ENCODE data around the gene PRKAR1A.

The PRKAR1A gene

DNA sequence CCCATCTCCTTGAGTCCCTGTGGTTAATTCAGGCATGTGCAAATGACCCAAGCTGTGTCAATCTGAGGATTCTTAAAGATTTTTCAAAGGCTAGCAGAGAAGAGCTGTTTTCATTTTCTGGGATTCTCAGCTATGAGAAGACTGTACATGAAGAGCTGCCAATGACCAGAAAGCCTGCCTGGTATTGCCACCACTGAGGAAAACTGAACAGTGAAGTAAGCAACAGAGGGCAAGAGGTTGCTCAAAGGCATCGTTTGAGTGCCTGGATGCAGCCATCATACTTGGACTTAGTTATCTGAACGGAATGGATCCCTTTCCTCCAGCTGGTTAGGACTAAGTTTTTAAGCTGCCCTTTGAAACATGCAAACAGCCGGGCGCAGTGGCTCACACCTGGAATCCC, 50.5 kb downstream of the PRKAR1A start:
- H3K27me3 ChIP-seq (ENCODE audit: low read length) = no peaks in the 10 kb centered on the region
- TF ChIP-seq, protein P1, sequence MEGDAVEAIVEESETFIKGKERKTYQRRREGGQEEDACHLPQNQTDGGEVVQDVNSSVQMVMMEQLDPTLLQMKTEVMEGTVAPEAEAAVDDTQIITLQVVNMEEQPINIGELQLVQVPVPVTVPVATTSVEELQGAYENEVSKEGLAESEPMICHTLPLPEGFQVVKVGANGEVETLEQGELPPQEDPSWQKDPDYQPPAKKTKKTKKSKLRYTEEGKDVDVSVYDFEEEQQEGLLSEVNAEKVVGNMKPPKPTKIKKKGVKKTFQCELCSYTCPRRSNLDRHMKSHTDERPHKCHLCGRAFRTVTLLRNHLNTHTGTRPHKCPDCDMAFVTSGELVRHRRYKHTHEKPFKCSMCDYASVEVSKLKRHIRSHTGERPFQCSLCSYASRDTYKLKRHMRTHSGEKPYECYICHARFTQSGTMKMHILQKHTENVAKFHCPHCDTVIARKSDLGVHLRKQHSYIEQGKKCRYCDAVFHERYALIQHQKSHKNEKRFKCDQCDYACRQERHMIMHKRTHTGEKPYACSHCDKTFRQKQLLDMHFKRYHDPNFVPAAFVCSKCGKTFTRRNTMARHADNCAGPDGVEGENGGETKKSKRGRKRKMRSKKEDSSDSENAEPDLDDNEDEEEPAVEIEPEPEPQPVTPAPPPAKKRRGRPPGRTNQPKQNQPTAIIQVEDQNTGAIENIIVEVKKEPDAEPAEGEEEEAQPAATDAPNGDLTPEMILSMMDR (IDR thresholded peaks at IDR 0.05; ENCODE audit: insufficient read depth, low read length, poor library complexity, severe bottlenecking) = no peak
- no peak for TF ChIP-seq EZH2phosphoT487 (conservative IDR thresholded peaks at IDR 0.05; ENCODE audit: low read length)
- H4K20me1 ChIP-seq (ENCODE audit: low read depth, low read length) = no peaks in the 10 kb centered on the region
- H3F3A ChIP-seq (ENCODE audit: insufficient read depth) = no peaks in the 10 kb centered on the region
- no peak overlapping the region for H3K27ac ChIP-seq (ENCODE audit: low read depth, low read length)
- no peak overlapping the region for H3K9ac ChIP-seq (ENCODE audit: low read length)
- H3K9me2 ChIP-seq (replicated peaks; ENCODE audit: insufficient read depth, low read length) = no peaks in the 10 kb centered on the region
- H3K4me2 ChIP-seq (ENCODE audit: low read depth, low read length, poor library complexity, severe bottlenecking) = no peak overlapping the region
- no peaks in the 10 kb centered on the region for H3K36me3 ChIP-seq (ENCODE audit: low read length)
- no peak overlapping the region for H2AFZ ChIP-seq (ENCODE audit: low read depth, low read length, severe bottlenecking)
- no peaks in the 10 kb centered on the region for H3K79me2 ChIP-seq (ENCODE audit: insufficient read depth, low read length)
- no peaks in the 10 kb centered on the region for H3K9me3 ChIP-seq (ENCODE audit: insufficient read depth, low read length)
- H3K4me3 ChIP-seq (ENCODE audit: insufficient read depth, low read length, poor library complexity, severe bottlenecking) = no peak overlapping the region

GRCh38 chr17:68564415-68565111, 52.3 kb downstream of the PRKAR1A start:
- no peak overlapping the region for H3K27ac ChIP-seq (ENCODE audit: low read depth, low read length)
- H3K36me3 ChIP-seq (ENCODE audit: low read length) = no peaks in the 10 kb centered on the region
- no peaks in the 10 kb centered on the region for H3K27me3 ChIP-seq (ENCODE audit: low read length)
- no peak overlapping the region for H3K4me2 ChIP-seq (ENCODE audit: low read depth, low read length, poor library complexity, severe bottlenecking)
- no peak overlapping the region for H3K9ac ChIP-seq (ENCODE audit: low read length)
- no peaks in the 10 kb centered on the region for H4K20me1 ChIP-seq (ENCODE audit: low read depth, low read length)
- H3F3A ChIP-seq (ENCODE audit: insufficient read depth) = no peaks in the 10 kb centered on the region
- H3K9me2 ChIP-seq (replicated peaks; ENCODE audit: insufficient read depth, low read length) = no peaks in the 10 kb centered on the region
- no peak overlapping the region for H2AFZ ChIP-seq (ENCODE audit: low read depth, low read length, severe bottlenecking)
- TF ChIP-seq, protein P1 (IDR thresholded peaks at IDR 0.05; ENCODE audit: insufficient read depth, low read length, poor library complexity, severe bottlenecking) = no peak
- TF ChIP-seq EZH2phosphoT487 (conservative IDR thresholded peaks at IDR 0.05; ENCODE audit: low read length) = no peak
- no peaks in the 10 kb centered on the region for H3K79me2 ChIP-seq (ENCODE audit: insufficient read depth, low read length)
- H3K4me3 ChIP-seq (ENCODE audit: insufficient read depth, low read length, poor library complexity, severe bottlenecking) = no peak overlapping the region
- H3K9me3 ChIP-seq (ENCODE audit: insufficient read depth, low read length) = no peaks in the 10 kb centered on the region

GRCh38 chr17:68565661-68566441, 53.6 kb downstream of the PRKAR1A start:
- TF ChIP-seq, protein P1 (IDR thresholded peaks at IDR 0.05; ENCODE audit: insufficient read depth, low read length, poor library complexity, severe bottlenecking) = no peak
- TF ChIP-seq EZH2phosphoT487 (conservative IDR thresholded peaks at IDR 0.05; ENCODE audit: low read length) = no peak
- H3K27ac ChIP-seq (ENCODE audit: low read depth, low read length) = no peak overlapping the region
- H3K27me3 ChIP-seq (ENCODE audit: low read length) = no peaks in the 10 kb centered on the region
- H3K4me2 ChIP-seq (ENCODE audit: low read depth, low read length, poor library complexity, severe bottlenecking) = no peak overlapping the region
- no peaks in the 10 kb centered on the region for H3K79me2 ChIP-seq (ENCODE audit: insufficient read depth, low read length)
- no peaks in the 10 kb centered on the region for H3F3A ChIP-seq (ENCODE audit: insufficient read depth)
- H3K9me3 ChIP-seq (ENCODE audit: insufficient read depth, low read length) = no peaks in the 10 kb centered on the region
- H4K20me1 ChIP-seq (ENCODE audit: low read depth, low read length) = no peaks in the 10 kb centered on the region
- H3K9ac ChIP-seq (ENCODE audit: low read length) = no peak overlapping the region
- no peaks in the 10 kb centered on the region for H3K36me3 ChIP-seq (ENCODE audit: low read length)
- H3K9me2 ChIP-seq (replicated peaks; ENCODE audit: insufficient read depth, low read length) = no peaks in the 10 kb centered on the region
- H3K4me3 ChIP-seq (ENCODE audit: insufficient read depth, low read length, poor library complexity, severe bottlenecking) = no peak overlapping the region
- no peak overlapping the region for H2AFZ ChIP-seq (ENCODE audit: low read depth, low read length, severe bottlenecking)
